Caco-2 (cell line): ENCODE measurements around the gene SEMA4C. TPM values are rescaled to one million over a fixed set of nuclear protein-coding genes. Genes with fewer than 3 reads are reported as not detected.

ENCODE experiments used
- BruUV-seq: library from RNA; stranded (reverse); fragments of 400-500 nt; replicated peaks from 2 replicates; lab custom pipeline; 2021; lab: Mats Ljungman, UMichigan
- CTCF ChIA-PET: fragments of 300-600 bp; sonication (Branson Sonifier 250); formaldehyde crosslinking; loops from one replicate; lab custom pipeline; 2022; ENCODE audit warnings: antibody characterized with exemption; lab: Charles Lee
- POLR2A ChIA-PET: fragments of 300-600 bp; sonication (Branson Sonifier 250); formaldehyde crosslinking; loops from one replicate; lab custom pipeline; 2022; ENCODE audit warnings: antibody characterized with exemption; lab: Charles Lee
- DNase-seq, 2 experiments: peaks; one replicate each; pipeline versions ENCODE4 v3.0.0 to v3.0.0-alpha.2; 2020 to 2022
- H3K27me3 ChIP-seq: replicated peaks from 2 replicates; pipeline ENCODE4 v1.6.0; 2011; ENCODE audit warnings: low read length; ENCODE audit not compliant: control insufficient read depth, insufficient read depth
- H3K36me3 ChIP-seq: 2 replicates; pipeline ENCODE4 v1.5.1; 2011; ENCODE audit warnings: low read length; ENCODE audit not compliant: control insufficient read depth, insufficient read depth
- H3K4me1 ChIP-seq: fragments of 250-450 bp; sonication (Bioruptor Pico); 2 replicates; pipeline ENCODE4 v1.5.1; 2020; ENCODE audit warnings: mild to moderate bottlenecking
- H3K4me3 ChIP-seq: 2 replicates; pipeline ENCODE4 v1.5.1; 2011; ENCODE audit warnings: low read depth, mild to moderate bottlenecking, control low read depth, low read length
- H3K9me3 ChIP-seq: fragments of 250-450 bp; sonication (Bioruptor Pico); 2 replicates; pipeline ENCODE4 v1.5.1; 2020; ENCODE audit warnings: mild to moderate bottlenecking, moderate library complexity
- H3K27ac Mint-ChIP-seq: one replicate; pipeline ENCODE4 v1.8.0; 2022; ENCODE audit warnings: mixed read lengths; ENCODE audit not compliant: unreplicated experiment
- H3K27me3 Mint-ChIP-seq: one replicate; pipeline ENCODE4 v1.8.0; 2022; ENCODE audit warnings: mixed read lengths; ENCODE audit not compliant: insufficient read depth, unreplicated experiment
- H3K36me3 Mint-ChIP-seq: one replicate; pipeline ENCODE4 v1.8.0; 2022; ENCODE audit warnings: mild to moderate bottlenecking, mixed read lengths; ENCODE audit not compliant: insufficient read depth, unreplicated experiment
- H3K4me1 Mint-ChIP-seq: one replicate; pipeline ENCODE4 v1.8.0; 2022; ENCODE audit warnings: low read depth, mixed read lengths; ENCODE audit not compliant: unreplicated experiment
- H3K4me3 Mint-ChIP-seq: one replicate; pipeline ENCODE4 v1.8.0; 2022; ENCODE audit warnings: mild to moderate bottlenecking, moderate library complexity, mixed read lengths; ENCODE audit not compliant: unreplicated experiment
- H3K9me3 Mint-ChIP-seq: one replicate; pipeline ENCODE4 v1.8.0; 2022; ENCODE audit warnings: mixed read lengths; ENCODE audit not compliant: unreplicated experiment
- CTCF ChIP-seq, 2 experiments: fragments of 200-600 bp in 1 of 2; IDR thresholded peaks; 1 replicate in 1 of 2; 2 replicates in 1 of 2; pipeline versions ENCODE4 v1.5.1 to v1.8.0; 2011 to 2022; ENCODE audit warnings: antibody characterized with exemption in 1 of 2, control low read depth in 1 of 2, inconsistent platforms in 1 of 2, low read depth in 1 of 2, low read length in 1 of 2, mild to moderate bottlenecking in 1 of 2, moderate library complexity in 1 of 2; ENCODE audit not compliant: insufficient read depth in 1 of 2, severe bottlenecking in 1 of 2, unreplicated experiment in 1 of 2
- intact Hi-C: fragments of 100-400 bp; cut with micrococcal nuclease; formaldehyde crosslinking; loops from one replicate; pipeline ENCODE4 v1.10.0; 2022; ENCODE audit not compliant: unreplicated experiment
- total RNA-seq: library from RNA; stranded (reverse); gene quantifications from 2 replicates; pipeline ENCODE4 v1.2.3, GENCODE V29; 2022

SEMA4C gene
- total RNA-seq, 1 experiment from 2014 or later, result 29.9 TPM

GRCh38 chr2:96852667-96853066, 17.2 kb downstream of the SEMA4C start:
- Histone ChIP-seq H3K4me3 (no peak overlapping the region), H3K27me3 (no peaks in the 10 kb centered on the region), H3K4me1 (peaks cover 4% of the 10 kb centered on the region; the same call in 1 of the 2 replicates), H3K9me3 (no peaks in the 10 kb centered on the region), H3K36me3 (peaks cover 7% of the 10 kb centered on the region)
- peaks cover 7% of the 10 kb centered on the region for H3K4me1 Mint-ChIP-seq
- intact Hi-C loops, result no loop called here
- POLR2A ChIA-PET, result no interaction called here
- BruUV-seq, result no TSS peak
- TF ChIP-seq CTCF (IDR thresholded peaks at IDR 0.05; ENCODE audit: insufficient read depth in 1 of 2, low read depth in 1 of 2, low read length in 1 of 2, severe bottlenecking in 1 of 2, unreplicated experiment in 1 of 2), result no peak
- H3K36me3 Mint-ChIP-seq, result peaks cover 27% of the 10 kb centered on the region
- H3K27me3 Mint-ChIP-seq, result no peaks in the 10 kb centered on the region
- H3K4me3 Mint-ChIP-seq, result no peak overlapping the region
- CTCF ChIA-PET, result interaction anchor here (0.7 kb wide), 2 partner anchors 13 to 95 kb away, joined by 5 to 6 read pairs; no protein-coding TSS in a partner anchor
- H3K27ac Mint-ChIP-seq, result no peak overlapping the region
- DNase-seq, result no peak
- H3K9me3 Mint-ChIP-seq, result no peaks in the 10 kb centered on the region

- no peaks in the 10 kb centered on the region for H3K9me3 ChIP-seq
- H3K4me1 ChIP-seq, result peaks cover 3% of the 10 kb centered on the region; the same call in 1 of the 2 replicates
- Mint-ChIP-seq H3K4me1 (no peaks in the 10 kb centered on the region), H3K36me3 (peaks cover 55% of the 10 kb centered on the region), H3K4me3 (no peak overlapping the region), H3K9me3 (no peaks in the 10 kb centered on the region), H3K27ac (no peak overlapping the region), H3K27me3 (no peaks in the 10 kb centered on the region)
- no peak for TF ChIP-seq CTCF (IDR thresholded peaks at IDR 0.05; ENCODE audit: insufficient read depth in 1 of 2, low read depth in 1 of 2, low read length in 1 of 2, severe bottlenecking in 1 of 2, unreplicated experiment in 1 of 2)
- DNase-seq, result peak in 1 of 2 experiments; percentile 42
- no peak overlapping the region for H3K4me3 ChIP-seq
- no TSS peak for BruUV-seq
- intact Hi-C loops, result no loop called here
- peaks cover 4% of the 10 kb centered on the region for H3K36me3 ChIP-seq
- H3K27me3 ChIP-seq, result no peaks in the 10 kb centered on the region
- POLR2A ChIA-PET, result no interaction called here
- CTCF ChIA-PET, result interaction anchor here (0.6 kb wide), 1 partner anchor 128 kb away, joined by 3 read pairs; no protein-coding TSS in a partner anchor
Observed at GRCh38 chr2:96848264-96848663, 21.6 kb downstream of the SEMA4C start.

GRCh38 chr2:96847586-96847985, 22.3 kb downstream of the SEMA4C start:
- no peak for DNase-seq
- peaks cover 3% of the 10 kb centered on the region; the same call in 1 of the 2 replicates for H3K4me1 ChIP-seq
- intact Hi-C loops, result no loop called here
- Mint-ChIP-seq H3K27me3 (no peaks in the 10 kb centered on the region), H3K27ac (no peak overlapping the region), H3K4me1 (no peaks in the 10 kb centered on the region), H3K36me3 (peaks cover 55% of the 10 kb centered on the region), H3K9me3 (no peaks in the 10 kb centered on the region), H3K4me3 (no peak overlapping the region)
- CTCF ChIA-PET, result interaction anchor here (0.7 kb wide), 1 partner anchor 11 kb away, joined by 3 read pairs; no protein-coding TSS in a partner anchor
- H3K27me3 ChIP-seq, result no peaks in the 10 kb centered on the region
- no peaks in the 10 kb centered on the region for H3K9me3 ChIP-seq
- H3K36me3 ChIP-seq, result peaks cover 4% of the 10 kb centered on the region
- TF ChIP-seq CTCF (IDR thresholded peaks at IDR 0.05; ENCODE audit: insufficient read depth in 1 of 2, low read depth in 1 of 2, low read length in 1 of 2, severe bottlenecking in 1 of 2, unreplicated experiment in 1 of 2), result no peak
- POLR2A ChIA-PET, result no interaction called here
- H3K4me3 ChIP-seq, result no peak overlapping the region
- BruUV-seq, result no TSS peak
